Eye (tissue), 1 donor: ENCODE results near the gene ACAP2.
"Not testable (repeated sequence)": the region's sequence is repeated elsewhere in the genome, so short reads cannot be mapped to it uniquely, and the experiment has no call there.

ENCODE experiments used
- DNase-seq: peaks from one replicate; pipeline ENCODE4 v3.0.0-alpha.2; 2015

ACAP2 gene

GRCh38 chr3:195241592-195242355 lies 201.0 kb downstream of the ACAP2 start:
- DNase-seq = no peak

DNA sequence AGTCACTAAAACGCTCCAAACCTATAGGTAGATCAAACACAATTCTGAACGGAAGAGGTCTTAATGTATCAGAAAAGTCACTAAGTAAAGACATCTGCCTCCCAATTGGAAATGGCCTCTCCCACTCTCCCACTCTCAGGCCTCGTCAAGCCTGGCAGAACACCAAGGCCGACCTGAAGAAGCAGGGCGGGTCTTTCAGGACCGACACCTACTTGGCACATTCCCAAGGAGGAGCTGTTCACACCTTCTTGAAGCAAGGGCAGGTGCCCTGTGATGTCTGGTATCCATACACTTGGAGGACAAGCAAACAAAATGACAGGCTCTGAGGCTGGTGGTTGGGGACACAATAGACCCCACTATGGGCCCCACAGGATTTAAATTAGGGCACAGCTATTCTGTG lies 201.9 kb downstream of the ACAP2 start:
- no peak for DNase-seq

DNA sequence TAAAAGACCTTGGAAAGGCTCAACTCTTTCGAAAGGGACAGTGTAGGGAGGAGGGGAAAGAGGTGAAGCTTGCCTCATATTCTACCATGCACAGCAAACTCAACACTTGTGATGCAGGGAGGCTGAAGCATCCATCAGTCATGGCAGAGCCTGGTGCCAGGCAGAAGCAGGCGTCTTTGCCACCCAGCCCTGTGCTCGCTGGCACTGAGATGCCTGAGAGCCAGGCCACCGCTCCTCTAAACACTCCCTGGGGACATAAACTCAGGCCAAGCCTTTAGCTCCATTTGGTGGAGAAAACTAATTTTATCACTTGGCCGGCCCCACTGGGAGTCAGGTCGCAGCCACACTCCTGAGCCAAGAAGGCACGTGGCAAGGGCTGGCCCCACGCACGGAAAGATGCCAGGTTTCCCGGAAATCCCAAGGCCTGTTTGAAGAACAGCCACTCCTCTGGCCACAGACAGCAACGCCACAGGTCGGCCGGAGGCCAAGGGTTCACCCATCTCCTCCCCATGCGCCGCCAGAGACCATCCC lies 202.6 kb downstream of the ACAP2 start:
- no peak for DNase-seq

GRCh38 chr3:195239121-195239520 lies 203.7 kb downstream of the ACAP2 start:
- DNase-seq = no peak

DNA sequence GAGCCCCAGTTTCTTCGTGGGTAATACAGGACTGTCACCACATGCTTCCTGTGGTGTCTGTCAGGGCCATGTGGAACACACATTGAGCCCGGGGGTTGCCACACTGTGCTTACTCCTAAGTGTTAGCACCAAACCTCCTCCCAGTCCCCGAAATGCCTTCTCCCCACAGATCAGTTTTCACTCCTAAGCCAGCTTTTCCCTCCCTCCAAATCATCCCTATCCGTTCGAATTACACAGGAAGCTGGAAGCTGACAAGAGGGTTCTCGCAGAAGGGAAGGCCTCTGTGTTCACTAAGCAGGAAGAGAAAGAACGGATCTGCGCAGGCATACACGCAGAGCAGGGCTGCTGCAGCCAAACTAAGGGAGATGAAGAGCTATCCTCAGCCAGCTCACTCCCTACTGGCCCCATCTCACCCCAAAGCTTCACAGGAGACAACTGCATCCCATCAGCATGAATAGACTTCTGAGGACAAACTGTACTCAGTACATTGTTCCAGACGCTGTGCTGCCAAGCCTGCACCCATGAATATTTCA lies 204.2 kb downstream of the ACAP2 start:
- DNase-seq = peak; percentile 56

DNA sequence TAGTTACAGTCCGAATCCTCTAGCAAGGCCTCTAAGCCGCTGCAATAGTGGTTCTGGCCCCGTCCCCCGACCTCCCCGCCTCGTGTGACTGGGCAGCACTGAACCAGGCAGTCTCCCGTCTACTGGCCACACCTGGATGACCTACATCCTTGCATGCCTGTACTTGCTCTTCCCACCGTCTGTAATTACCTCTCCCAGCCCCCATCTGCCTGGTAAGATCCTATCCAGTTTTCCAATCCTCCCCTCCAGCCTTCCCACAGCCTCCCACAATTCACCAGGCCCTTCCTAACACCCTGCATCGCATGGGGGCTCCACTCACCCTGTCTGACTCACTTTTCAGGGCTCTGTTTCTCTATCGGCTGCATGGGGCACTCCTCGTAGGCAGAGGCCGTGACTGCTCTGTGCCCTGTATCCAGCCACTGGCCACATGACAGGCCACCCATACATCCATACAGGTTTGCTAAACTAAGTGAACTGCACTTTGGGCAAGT lies 204.7 kb downstream of the ACAP2 start:
- DNase-seq = no peak

GRCh38 chr3:195236801-195237570 lies 205.8 kb downstream of the ACAP2 start:
- no peak for DNase-seq

DNA sequence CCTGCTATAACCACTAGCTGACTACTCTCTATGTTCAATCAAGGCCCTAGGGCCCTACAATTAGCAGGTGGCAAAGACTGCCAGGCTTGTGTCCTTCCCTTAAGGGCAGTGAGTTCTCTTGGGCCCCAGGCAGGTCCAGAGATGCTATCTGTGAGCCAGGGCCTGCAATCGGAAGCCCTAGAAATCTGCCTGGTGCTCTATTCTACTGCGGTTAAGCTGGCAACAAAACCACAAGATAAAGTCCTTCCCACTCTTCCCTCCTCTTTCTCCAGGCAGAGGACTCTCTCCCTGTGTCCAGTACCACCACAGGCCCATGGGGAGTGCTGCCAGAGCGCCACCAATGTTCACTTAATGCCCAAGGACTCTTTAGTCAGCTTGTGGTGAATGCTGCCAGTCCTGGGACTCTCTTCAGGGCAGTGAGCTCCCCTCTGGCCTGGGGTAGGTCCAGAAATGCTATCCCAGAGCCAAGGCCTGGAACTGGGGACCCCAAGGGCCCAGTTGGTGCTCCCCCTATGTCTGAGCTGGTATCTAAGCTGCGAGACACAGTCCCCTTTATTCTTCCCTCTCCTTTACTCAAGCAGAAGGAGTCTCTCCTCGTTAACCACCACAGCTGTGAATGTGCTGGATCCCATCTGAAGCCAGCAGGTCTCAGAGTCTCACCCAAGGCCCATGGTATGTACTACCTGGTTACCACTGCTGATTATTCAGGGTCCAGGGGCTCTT lies 206.6 kb downstream of the ACAP2 start:
- DNase-seq = no peak

GRCh38 chr3:195230244-195230643 lies 212.6 kb downstream of the ACAP2 start:
- DNase-seq = no peak

DNA sequence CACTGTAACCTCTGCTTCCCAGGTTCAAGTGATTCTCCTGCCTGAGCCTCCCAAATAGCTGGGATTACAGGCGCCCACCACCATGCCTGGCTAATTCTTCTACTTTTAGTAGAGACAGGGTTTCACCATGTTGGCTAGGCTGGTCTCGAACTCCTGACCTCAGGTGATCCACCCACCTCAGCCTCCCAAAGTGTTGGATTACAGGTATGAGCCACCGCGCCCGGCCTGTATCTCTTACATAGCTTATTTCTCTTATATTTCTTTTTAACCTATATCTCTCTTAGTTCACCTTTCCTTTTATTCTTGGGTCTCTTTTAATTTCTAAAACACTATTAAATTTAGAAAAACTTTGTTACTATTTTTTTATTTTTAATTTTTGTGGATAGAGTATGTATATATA lies 213.9 kb downstream of the ACAP2 start:
- not testable (repeated sequence) for DNase-seq

DNA sequence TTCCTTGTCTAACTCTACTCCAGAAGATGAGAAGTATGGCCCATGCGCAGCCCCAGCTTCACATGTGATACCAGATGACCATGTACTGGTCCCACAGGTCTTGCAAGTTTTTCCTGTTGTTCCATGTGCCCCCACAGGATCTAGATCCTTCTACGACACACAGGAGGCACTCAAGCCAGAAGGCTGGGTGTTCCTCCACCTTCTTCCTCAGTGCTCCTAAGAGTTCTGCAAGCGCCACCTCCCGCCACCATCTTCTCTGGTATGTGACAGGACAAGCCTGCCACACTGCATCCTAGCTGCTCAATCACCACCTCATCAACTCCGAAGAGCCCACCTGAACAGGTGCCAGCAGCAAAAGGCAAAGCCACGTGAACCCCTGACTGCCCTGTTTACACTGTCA lies 214.9 kb downstream of the ACAP2 start:
- DNase-seq = no peak

DNA sequence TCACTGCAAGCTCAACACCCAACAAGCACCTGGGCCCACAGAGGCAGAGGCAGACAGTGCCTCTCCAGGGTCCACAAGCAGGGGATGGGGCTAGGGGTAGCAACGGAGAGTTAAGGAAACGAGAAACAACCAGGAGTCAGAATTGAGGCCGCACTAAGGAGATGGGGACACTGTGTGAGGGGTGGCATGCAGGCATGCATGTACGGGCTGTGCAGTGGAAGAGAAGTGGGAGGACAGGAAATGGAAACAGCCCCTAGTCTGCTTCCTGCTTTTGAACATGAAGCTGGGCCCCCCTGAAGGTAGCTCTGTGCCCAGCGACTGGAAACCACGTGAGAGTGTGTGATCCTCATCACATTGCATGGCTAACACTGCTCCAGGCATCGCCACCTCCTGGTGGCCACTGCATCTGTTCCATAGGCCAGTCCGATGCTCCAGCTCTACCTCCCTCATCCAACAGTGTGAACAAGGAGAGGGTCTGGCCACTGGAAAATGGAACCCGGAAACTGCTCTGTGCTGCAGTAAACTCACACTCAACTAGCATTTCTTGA lies 215.8 kb downstream of the ACAP2 start:
- peak; percentile 40 for DNase-seq

DNA sequence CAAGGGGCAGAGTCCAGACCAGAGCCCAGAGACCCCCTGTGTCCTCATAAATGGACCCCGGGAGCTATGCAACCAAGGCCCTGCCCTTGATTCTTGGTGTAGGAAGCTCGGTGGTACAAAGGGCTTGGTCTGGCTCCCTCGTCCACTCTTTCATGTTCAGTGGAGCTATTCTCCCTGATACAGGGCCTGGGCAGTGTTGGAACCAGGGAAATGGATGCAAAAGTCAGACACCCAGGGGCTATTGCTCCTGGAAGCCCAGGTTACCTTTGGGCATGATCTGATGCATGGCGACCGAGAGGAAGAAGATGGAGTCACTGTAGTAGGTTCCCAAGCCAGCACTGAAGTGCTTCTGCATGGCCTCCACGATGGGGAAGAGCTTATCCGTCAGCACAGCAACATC lies 216.4 kb downstream of the ACAP2 start:
- no peak for DNase-seq

DNA sequence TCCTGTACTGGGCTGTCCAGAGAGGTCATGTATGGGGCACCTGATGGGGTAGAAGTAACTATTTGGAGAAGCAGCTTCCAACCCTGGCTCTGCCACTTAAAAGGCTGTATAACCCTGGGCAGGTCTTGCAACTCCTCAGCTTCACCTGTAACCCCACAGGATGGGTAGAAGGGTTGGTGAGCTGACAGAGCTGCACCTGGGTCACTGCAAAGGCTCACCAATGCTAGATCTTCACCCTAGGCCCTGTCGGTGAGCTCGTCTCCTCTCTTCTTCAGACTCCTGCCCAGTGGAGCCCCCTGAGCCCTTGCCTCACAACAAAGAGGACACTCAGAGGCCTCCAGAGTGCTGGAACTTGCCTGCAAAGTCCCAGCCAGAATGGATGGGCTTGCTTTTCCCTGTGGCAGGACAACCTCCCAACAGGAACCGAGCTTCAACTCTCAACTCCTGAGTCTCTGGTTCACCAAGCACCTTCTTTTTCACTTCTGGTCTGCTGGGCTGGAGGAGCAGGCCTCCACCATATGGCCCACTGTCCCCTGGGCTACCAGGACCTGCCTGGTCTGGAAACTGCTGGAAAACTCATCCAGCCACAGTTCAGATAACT lies 217.7 kb downstream of the ACAP2 start:
- DNase-seq = no peak
